HUDEP-2 (cell line): ENCODE results near the gene CYBC1.

Experiments
- DNase-seq, 76 experiments: peaks; one replicate each; lab custom pipeline; 2025; ENCODE audit not compliant: unreplicated experiment in 76 of 76; lab: John Stamatoyannopoulos, UW

The CYBC1 gene

DNA sequence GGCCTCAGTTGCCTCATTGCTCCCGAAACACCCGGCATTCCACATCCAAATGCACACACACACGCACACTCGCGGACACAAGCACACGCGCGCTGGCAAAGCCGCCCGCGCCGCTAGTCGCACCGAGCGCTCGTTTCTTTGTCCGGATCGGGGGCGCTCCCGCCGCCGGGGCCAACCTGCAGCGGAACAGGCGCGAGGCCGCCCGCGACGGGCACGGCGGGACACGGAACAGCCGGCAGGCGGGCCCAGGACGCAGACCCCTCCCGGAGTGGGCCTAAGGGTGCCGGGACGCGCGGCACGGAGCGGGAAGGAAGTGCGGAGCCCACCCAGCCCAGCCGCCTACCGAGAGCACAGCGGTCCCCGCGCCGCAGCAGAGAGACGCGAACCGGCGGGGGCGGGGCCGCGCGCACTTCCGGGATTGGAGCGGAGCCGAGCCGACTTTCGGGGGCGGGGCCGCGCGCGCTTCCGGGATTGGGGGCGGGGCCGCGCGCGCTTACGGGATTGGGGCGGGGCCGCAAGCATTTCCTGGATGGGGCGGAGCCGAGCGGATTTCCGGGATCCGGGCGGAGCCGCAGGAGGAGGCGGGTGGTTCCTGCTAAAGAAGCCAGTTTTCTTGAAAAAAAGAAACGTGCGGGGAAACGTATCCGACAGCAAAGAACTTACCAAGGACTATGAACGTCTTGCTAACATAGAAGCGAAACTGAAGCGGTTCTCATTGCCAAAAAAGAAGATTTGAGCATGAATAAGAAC, at the start of gene CYBC1:
Gene CYBC1, minus strand, starts transcription at position 396 of the 750 bp plus-strand sequence. CDS start 1,498 bp downstream, outside the sequence.
- peak in 73 of 76 experiments; percentile 39 to 91 (median 81) for DNase-seq

DNA sequence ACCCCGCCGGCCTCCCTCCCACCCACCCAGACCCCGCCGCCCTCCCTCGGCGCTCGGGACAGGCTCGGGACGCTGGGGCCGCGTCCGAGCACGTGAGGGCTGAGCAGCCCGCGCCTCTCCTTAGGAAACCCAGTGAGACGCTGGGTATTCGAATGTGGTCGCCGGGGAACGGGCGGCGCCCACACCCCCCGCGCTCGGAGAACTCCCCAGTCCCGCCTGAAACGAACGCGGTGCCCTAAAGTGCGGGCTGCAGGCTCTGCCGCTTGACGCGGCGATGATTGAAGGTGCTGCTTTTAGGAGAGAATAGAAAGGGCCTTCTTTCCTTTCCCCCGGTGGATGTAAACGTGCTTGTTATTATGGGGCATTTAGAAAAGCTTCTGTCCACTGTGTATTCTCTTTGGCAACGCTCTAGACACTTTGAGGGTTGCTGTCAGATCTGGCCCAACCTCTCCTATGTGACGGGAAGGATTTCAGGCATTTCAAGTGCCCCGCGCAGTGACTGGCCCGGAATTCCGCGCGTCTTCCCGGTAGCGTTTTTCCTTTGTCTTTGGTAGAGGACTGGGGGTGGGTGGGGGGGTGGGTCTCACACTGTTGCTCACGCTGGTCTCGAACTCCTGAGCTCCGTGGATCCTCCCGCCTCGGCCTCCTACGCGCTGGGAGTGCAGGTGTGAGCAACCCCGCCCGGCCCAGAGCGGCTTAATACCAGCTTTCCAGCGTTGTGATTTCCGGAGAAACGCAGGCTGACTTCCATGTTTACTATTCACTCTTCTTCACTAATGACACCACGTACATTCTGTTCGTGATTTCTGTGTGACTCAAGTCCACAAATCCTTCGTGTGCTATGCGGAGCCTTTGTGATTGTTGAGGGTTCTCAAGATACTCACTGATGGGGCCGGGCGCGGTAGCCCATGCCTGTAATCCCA, 47.2 kb upstream of the CYBC1 start:
- peak in 49 of 76 experiments; percentile 11 to 70 (median 52) for DNase-seq

DNA sequence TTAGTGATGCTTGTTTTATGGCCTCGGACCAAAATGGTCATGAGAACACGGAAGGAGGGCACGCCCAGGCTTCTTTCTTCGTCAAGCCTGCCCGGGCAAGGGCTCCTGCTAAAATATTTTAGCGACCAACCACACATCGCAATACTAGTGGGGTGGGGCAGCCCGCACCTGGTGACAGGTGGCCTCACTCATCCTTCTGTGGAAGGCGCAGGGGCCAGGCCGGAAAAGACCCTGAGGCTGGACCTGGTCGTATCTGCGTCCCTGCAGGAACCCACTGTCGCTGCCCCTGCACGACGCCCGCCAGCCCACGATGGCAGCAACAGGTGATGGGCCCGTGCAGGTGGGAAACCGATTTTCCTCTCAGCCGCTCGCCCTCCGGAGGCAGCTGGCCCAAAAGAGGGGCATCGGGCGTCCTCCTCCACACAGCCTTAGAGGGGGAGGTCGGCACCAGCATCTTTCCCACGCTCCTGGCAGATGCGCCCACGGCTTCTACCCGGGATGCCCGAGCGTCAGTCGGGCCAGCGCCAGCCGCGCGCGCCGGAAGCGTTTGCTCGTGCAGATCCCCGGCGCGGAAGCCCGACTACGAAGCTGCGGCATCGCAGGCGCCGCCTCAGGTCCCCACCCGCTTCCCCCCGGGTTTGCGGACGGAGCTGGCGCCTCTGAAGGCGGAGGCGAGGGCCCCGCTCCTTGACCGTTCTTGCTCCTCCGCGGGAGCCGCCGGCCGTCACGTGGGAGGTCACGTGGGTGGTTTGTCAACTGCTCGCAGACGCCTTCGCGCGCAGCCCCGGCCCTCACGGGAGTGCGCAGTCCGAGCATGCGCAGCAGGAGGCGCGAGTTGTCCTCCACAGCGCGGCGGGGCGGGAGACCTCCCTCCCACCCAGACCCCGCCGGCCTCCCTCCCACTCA, 46.2 kb upstream of the CYBC1 start:
- peak in 74 of 76 experiments; percentile 52 to 97 (median 89) for DNase-seq

DNA sequence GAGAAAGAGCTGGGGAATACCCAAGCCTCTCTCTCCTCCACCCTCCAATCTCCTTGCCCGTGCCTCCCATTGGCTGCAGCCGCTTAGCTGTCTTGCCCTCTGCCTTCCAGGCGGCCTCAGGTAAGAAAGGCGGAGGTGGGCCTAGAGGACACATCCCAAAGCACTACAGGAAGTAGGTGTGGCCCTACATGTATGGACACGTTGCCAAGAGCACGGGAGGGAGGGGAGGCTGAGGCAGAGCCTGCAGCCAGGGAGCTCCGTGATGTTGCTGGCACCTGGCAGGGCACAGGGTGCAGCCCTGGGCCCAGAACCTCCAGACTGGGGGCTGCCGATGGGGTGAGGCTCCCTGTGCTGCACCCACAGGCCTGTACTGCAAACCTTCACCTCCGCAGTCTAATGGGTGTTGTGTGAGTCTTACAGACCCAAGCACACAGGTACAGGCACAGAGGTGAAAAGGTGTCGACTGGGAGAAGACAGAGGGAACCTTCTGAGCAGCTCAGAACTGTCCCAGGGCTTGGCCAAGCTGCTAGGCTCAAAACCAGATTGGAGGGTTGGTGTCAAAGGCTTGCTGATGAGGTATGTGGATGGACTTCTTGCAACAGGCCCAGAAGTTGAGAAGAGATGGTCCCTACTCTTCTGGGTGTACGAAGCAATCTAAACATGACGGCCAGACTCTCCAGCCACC, 45.4 kb upstream of the CYBC1 start:
- peak in 1 of 76 experiments; percentile 26 for DNase-seq

DNA sequence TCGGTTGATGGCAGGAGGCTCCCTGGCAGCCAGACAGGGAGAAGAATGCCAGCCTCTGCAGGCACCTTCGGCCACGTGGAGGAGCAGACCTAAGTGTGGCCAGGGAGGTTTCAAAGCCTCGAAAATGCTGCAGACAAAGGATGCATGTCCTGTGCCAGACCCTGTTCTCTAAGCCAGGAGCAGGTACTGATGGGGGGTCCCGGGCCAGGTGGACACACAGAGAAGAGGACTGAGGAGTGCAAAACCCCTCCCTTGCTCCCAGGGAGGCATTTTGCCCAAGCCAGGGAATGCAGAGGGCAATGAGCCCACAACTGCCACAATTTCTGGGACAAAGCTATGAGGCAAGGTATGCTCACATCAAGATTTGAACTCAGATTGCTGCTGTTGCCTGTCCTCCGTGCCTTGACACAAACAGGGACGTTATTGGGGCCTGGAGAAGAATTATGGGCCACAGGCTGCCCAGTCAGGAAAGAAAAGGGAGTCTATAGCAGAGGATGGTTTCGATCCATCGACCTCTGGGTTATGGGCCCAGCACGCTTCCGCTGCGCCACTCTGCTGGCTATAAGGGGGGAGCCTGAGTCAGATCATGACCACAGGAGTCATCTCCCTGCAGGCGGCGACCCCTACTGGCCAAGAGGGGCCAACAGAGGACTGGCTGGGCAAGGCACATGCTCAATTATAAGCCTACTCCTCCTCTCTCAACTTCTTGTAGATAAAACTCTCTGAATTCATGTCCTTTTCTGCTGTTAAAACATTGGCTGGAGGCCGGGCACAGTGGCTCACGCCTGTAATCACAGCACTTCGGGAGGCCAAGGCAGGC, 43.9 kb upstream of the CYBC1 start:
- DNase-seq, result peak; percentile 59 to 97 (median 86)

DNA sequence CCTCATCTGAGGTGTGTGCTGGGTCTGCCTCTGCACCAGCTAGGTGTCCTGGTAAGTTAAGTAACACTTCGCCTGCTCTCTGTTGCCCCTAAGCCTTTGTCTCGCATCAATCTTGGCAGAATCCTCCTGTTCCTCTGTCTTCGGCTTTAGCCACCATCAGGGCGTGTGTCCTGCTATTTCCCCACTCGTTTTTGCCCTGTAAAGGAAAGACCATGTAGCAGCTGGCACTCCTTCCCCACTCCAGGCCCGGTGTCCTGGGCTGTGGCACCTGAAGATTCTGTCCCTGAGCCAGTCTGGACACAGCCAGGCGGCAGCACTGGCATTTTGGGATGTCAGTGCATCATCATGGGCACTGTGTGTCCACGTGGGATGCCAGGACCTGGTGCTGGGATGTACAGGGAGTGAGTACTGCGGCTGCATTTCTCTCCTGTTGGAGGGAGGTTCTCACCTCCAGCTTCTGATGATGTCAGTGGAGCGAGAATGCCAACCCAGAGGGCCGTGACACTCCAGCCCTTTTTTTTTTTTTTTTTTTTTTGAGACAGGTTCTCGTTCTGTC, 42.8 kb upstream of the CYBC1 start:
- DNase-seq, result no peak

DNA sequence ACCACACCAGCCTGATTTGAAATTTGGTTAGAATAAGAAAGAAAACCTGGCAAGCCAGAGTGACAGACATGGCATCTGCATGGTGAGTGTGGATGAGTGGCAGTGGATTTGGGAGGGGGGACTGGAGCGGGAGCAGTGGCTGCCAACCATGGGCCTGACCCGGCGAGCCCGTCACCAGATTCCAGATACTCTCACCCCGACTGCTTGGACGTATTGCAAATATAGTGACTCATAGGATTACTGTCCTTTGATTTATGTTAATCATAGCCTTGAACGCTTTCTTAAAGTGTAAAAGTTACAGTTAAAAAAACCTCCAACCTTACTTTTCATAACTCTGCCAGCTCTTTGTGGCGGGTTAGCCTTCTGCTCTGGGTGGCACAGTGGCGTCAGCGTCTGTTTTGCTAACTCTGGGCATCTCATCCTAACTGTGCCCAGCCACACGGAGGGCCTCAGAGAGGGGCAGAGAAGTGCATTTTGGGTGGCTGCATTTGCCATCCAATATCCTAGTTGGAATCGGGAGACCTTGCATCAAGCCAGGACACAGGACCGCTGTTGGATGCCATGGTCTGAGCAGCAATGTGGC, 42.2 kb upstream of the CYBC1 start:
- DNase-seq, result no peak

DNA sequence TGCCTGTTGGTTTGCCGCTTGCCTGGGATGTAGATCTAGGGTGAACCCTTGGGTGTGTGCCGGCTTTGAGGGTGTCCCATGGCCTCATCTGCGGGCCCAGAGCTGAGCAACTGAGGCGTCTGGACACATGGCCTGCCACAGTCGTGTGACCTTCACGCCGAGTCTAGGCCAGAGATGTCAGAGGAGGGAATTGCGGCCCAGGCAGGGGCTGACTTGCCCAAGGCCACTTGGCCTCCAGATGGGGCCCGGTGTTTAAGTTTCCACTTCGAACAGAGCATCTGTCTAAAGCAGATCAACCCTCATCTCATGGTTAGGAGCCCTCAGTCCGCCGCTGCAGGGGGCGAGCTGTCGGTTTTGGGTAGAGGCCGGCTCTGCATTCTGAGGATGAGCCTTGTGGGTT, 41.0 kb upstream of the CYBC1 start:
- no peak for DNase-seq

DNA sequence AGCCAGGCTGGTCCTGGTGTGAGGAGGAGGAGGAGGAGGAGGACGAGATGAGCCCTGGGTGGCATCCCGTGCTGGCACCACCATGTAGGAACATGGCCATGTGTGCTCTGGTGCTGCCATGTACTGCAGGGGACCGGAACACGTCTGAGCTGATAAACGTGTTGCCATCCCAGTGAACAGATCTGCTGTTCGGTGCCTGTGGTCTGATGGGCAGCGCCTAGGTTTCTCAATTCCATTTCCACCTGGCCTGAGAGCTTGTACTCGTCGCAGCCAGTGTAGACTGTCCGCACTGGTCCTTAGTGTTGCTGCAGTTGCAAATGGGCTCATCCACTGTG, 40.6 kb upstream of the CYBC1 start:
- DNase-seq, result no peak

DNA sequence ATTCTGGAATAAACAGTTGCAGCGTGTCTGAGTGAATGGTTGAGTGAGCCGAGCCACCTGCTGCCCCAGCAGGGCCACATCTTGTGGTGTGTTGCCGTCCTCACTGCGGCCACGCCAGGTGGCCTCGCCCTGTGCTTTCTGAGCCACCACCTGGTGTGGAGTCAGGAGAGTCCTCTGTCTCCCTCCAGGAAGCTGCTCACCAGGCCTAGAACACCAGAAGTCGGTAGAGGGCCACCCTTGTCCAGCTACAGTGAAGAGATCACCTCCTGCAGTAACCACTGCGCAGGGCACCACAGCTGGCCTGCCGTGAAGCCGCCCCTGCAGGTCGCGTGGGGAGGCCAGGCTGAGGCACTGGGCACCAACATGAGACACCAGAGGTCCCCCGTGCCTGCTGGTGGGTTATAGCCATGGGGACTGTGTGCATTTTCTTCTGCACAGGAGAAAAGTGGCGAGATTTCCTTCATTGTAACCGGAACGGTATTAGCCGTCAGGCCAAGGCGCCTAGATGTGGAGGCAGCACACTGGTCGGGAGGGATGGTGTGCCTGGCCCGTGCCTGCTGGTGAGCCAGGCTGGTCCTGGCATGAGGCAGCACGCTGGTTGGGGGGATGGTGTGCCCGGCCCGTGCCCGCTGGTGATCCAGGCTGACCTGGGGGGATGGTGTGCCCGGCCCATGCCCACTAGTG, 40.1 kb upstream of the CYBC1 start:
- no peak for DNase-seq

DNA sequence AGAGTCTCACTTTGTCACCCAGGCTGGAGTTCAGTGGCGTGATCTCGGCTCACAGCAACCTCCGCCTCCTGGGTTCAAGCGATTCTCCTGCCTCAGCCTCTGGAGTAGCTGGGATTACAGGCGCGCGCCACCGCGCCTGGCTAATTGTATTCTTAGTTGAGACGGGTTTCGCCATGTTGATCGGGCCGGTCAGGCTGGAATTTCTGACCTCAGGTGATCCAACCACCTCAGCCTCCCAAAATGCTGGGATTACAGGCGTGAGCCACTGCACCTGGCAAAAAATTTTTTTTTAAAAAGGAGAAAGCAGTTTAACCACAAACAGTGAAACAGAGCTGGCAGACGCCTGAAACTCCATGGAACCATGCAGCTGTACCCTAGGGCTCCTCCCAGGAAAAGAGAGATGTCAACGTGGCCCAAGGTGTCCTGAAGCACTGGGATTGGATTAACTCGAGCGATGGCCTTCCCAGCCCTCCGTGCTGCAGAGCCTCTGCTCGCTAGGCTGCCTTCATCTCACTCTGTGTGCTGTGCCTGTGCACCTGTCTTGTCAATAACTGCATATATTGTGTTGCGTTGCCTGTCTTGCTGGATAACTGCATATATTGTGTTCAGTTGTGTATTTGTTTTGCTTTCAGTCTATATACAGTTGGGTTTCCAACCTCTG, 39.4 kb upstream of the CYBC1 start:
- DNase-seq, result no peak

DNA sequence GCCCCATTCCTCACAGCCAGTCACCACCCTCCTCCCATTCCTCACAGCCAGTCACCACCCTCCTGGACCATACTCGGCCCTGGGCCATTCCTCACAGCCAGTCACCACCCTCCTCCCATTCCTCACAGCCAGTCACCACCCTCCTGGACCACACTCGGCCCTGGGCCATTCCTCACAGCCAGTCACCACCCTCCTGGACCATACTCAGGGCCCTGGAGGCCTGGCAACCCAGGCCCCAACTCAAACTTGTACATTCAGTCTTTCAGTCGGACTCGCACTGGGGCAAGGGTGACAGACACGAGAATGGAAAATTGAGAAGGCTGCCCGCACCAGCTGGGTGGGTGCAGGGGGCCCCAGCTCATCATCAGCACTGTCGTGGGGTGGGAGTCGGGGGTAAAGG, 38.6 kb upstream of the CYBC1 start:
- no peak for DNase-seq

DNA sequence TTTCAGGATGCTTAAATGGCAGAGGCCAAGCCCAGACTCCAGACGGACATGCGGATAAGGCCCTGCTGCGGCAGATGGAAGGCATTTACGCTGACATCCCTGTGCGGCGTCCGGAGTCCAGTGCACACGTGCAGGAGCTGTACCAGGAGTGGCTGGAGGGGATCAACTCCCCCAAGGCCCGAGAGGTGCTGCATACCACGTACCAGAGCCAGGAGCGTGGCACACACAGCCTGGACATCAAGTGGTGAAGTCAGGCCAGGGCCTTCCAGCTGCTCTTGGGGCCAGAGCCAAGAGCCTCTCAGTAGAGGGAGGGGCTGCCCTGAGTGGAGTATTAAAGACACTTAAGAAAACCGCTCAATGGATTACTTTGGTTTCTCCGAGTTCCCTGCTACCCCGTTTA, 37.4 kb upstream of the CYBC1 start:
- no peak for DNase-seq

DNA sequence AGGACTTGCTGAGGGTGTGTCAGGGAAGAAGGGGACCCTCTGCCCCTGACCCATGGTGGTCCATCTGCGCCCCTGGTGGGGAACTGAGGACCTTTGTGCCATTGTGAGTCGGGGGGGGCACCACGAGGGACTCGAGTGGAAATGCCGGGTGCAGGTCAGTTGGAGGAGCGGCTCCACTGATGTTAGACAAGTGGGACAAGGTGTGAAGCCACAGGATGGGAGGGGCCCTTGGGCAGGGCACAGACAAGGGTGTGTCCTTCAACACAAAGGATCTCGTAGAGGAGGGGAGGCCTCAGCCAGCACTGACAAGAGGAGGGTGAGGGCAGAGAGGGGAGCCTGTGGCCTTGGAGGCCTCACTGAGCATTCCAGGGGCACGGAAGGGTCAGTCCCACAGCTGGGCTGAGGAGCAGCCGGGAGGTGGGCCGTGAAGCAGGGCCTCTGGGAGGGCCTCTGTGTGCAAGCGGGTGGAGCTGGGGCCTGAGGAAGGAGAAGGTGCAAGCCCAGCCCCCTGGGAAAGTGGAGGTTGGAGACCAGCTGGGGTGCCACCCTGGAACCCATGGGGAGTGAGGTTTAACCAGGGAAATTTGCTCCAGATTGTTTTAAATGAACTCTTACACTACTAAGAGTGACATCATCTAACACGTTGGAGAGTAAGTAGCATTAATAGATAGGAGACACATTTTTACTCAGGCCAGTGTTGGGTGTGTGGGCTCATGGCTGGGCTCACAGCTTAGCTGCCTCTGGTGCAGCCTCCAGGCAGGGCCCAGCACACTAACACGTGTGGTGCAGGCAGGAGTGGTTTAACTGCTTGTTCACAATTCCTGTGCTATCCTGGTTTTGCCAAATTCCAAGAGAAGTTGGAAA, 35.9 kb upstream of the CYBC1 start:
- peak in 3 of 76 experiments; percentile 6 to 21 (median 15) for DNase-seq

DNA sequence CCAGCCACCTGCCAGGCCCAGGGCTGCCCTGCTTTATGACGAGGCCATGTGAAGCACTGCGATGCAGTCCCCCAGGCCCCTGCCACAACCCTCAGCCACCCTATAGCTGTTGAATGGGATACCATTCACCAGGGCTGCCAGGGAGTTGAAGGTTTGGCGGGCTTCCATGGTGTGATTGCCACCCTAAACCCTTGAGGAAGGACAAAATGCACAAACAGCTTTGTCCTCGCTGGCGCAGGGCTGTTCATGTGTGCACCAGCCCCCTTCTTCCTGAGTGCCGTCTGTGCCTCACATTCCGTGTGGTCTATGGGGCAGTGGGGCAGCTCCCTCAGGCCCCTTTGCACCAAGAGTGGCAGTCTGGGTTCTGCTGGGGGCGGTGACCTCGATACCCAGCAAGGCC, 33.3 kb upstream of the CYBC1 start:
- DNase-seq, result no peak

DNA sequence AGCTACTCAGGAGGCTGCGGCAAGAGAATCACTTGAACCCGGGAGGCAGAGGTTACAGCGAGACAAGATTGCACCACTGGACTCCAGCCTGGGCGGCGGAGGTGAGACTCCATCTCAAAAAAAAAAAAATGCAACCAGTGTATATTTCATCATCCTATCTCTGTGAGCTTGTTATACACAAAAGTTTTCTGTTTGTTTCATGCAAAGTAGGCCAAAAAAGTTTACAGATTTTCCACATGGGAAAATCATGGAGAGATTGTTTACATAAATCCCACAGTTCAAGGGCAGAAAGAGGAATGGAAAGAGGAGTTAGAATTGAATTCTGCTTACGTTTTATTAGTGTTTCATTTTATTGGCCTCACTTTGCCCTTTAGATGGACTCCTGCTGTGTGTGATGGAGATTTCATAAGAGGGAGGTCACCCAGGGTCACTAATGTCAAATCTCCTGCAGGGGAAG, 32.7 kb upstream of the CYBC1 start:
- no peak for DNase-seq

DNA sequence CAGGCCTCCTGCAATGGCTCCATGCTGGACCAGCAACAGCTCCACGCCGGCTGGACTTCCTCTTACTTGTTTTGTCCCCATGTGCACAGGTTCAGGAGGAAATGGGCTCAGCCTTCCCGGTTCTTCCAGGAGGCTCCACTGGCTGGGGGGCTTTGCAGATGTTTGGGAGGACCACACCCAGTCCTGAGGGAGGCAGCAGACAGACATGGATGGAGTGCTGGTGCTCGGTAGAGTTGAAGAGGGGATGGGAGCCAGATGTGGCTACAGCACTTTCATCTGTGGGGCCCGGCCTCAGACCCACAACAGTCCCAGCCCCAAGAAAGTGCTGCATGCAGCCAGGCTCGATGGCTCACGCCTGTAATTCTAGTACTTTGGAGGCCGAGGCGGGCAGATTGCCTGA, 29.8 kb upstream of the CYBC1 start:
- DNase-seq, result no peak
